ENCODE results near the gene UBTD1.

UBTD1 gene

GRCh38 chr10:97498841-97499560, at the start of gene UBTD1:
UBTD1 (plus strand) TSS chr10:97498924; CDS start chr10:97499204, 280 bp downstream.
- H3K4me3 Mint-ChIP-seq: peak within 1 kb of the TSS; percentile 97
- peaks cover 37% of the 10 kb centered on the region for H3K27me3 Mint-ChIP-seq (ENCODE audit: low read depth)
- peak within 1 kb of the TSS; percentile 97 for H3K27ac Mint-ChIP-seq
- no peaks in the 10 kb centered on the region for H3K9me3 Mint-ChIP-seq
- peaks cover 28% of the 10 kb centered on the region for H3K4me1 Mint-ChIP-seq (ENCODE audit: low read depth)
- DNase-seq (ENCODE audit: low spot score): peak; percentile 22
- H3K36me3 Mint-ChIP-seq (ENCODE audit: low read depth): peaks cover 4% of the 10 kb centered on the region

GRCh38 chr10:97450828-97451227, 47.9 kb upstream of the UBTD1 start:
- Mint-ChIP-seq H3K4me1 (ENCODE audit: low read depth) (peaks cover 20% of the 10 kb centered on the region), H3K36me3 (ENCODE audit: low read depth) (peaks cover 31% of the 10 kb centered on the region), H3K9me3 (no peaks in the 10 kb centered on the region), H3K4me3 (no peak overlapping the region), H3K27ac (no peak overlapping the region), H3K27me3 (ENCODE audit: low read depth) (no peaks in the 10 kb centered on the region)
- DNase-seq (ENCODE audit: low spot score): no peak

GRCh38 chr10:97451605-97452004, 47.1 kb upstream of the UBTD1 start:
- Mint-ChIP-seq H3K4me1 (ENCODE audit: low read depth) (peaks cover 18% of the 10 kb centered on the region), H3K36me3 (ENCODE audit: low read depth) (peaks cover 34% of the 10 kb centered on the region), H3K9me3 (no peaks in the 10 kb centered on the region), H3K27me3 (ENCODE audit: low read depth) (no peaks in the 10 kb centered on the region), H3K4me3 (no peak overlapping the region), H3K27ac (no peak overlapping the region)
- DNase-seq (ENCODE audit: low spot score): no peak

- DNase-seq (ENCODE audit: low spot score): no peak
- H3K27ac Mint-ChIP-seq: no peak overlapping the region
- peaks cover 37% of the 10 kb centered on the region for H3K36me3 Mint-ChIP-seq (ENCODE audit: low read depth)
- H3K27me3 Mint-ChIP-seq (ENCODE audit: low read depth): no peaks in the 10 kb centered on the region
- no peak overlapping the region for H3K4me3 Mint-ChIP-seq
- H3K4me1 Mint-ChIP-seq (ENCODE audit: low read depth): peaks cover 16% of the 10 kb centered on the region
- no peaks in the 10 kb centered on the region for H3K9me3 Mint-ChIP-seq
These were observed 46.4 kb upstream of the UBTD1 start for GRCh38 chr10:97452352-97452751.

GRCh38 chr10:97454330-97455036, 44.2 kb upstream of the UBTD1 start:
- H3K36me3 Mint-ChIP-seq (ENCODE audit: low read depth): peaks cover 49% of the 10 kb centered on the region
- no peak for DNase-seq (ENCODE audit: low spot score)
- H3K27me3 Mint-ChIP-seq (ENCODE audit: low read depth): no peaks in the 10 kb centered on the region
- no peak overlapping the region for H3K4me3 Mint-ChIP-seq
- H3K9me3 Mint-ChIP-seq: no peaks in the 10 kb centered on the region
- peak overlapping the region; percentile 32 for H3K27ac Mint-ChIP-seq
- H3K4me1 Mint-ChIP-seq (ENCODE audit: low read depth): peaks cover 8% of the 10 kb centered on the region

- Mint-ChIP-seq H3K27ac (no peak overlapping the region), H3K4me3 (no peak overlapping the region), H3K27me3 (ENCODE audit: low read depth) (no peaks in the 10 kb centered on the region), H3K36me3 (ENCODE audit: low read depth) (peaks cover 58% of the 10 kb centered on the region), H3K4me1 (ENCODE audit: low read depth) (peaks cover 6% of the 10 kb centered on the region), H3K9me3 (no peaks in the 10 kb centered on the region)
- no peak for DNase-seq (ENCODE audit: low spot score)
These were observed 42.6 kb upstream of the UBTD1 start for GRCh38 chr10:97456034-97456685.

- Mint-ChIP-seq H3K4me3 (no peak overlapping the region), H3K27ac (no peak overlapping the region), H3K36me3 (ENCODE audit: low read depth) (peaks cover 62% of the 10 kb centered on the region), H3K27me3 (ENCODE audit: low read depth) (no peaks in the 10 kb centered on the region), H3K4me1 (ENCODE audit: low read depth) (peaks cover 6% of the 10 kb centered on the region), H3K9me3 (no peaks in the 10 kb centered on the region)
- DNase-seq (ENCODE audit: low spot score): no peak
These were observed 42.0 kb upstream of the UBTD1 start for GRCh38 chr10:97456686-97457065.

GRCh38 chr10:97459111-97459510, 39.6 kb upstream of the UBTD1 start:
- Mint-ChIP-seq H3K27me3 (ENCODE audit: low read depth) (no peaks in the 10 kb centered on the region), H3K27ac (no peak overlapping the region), H3K36me3 (ENCODE audit: low read depth) (peaks cover 64% of the 10 kb centered on the region), H3K4me1 (ENCODE audit: low read depth) (peaks cover 6% of the 10 kb centered on the region), H3K4me3 (no peak overlapping the region), H3K9me3 (no peaks in the 10 kb centered on the region)
- DNase-seq (ENCODE audit: low spot score): no peak

GRCh38 chr10:97459933-97460332, 38.8 kb upstream of the UBTD1 start:
- Mint-ChIP-seq H3K36me3 (ENCODE audit: low read depth) (peaks cover 63% of the 10 kb centered on the region), H3K4me3 (no peak overlapping the region), H3K9me3 (no peaks in the 10 kb centered on the region), H3K27ac (no peak overlapping the region), H3K27me3 (ENCODE audit: low read depth) (no peaks in the 10 kb centered on the region), H3K4me1 (ENCODE audit: low read depth) (no peaks in the 10 kb centered on the region)
- DNase-seq (ENCODE audit: low spot score): no peak

GRCh38 chr10:97462309-97462708, 36.4 kb upstream of the UBTD1 start:
- peaks cover 57% of the 10 kb centered on the region for H3K36me3 Mint-ChIP-seq (ENCODE audit: low read depth)
- no peaks in the 10 kb centered on the region for H3K4me1 Mint-ChIP-seq (ENCODE audit: low read depth)
- H3K27ac Mint-ChIP-seq: no peak overlapping the region
- no peaks in the 10 kb centered on the region for H3K9me3 Mint-ChIP-seq
- no peaks in the 10 kb centered on the region for H3K27me3 Mint-ChIP-seq (ENCODE audit: low read depth)
- no peak for DNase-seq (ENCODE audit: low spot score)
- H3K4me3 Mint-ChIP-seq: no peak overlapping the region

- Mint-ChIP-seq H3K36me3 (ENCODE audit: low read depth) (peaks cover 50% of the 10 kb centered on the region), H3K27me3 (ENCODE audit: low read depth) (no peaks in the 10 kb centered on the region), H3K4me1 (ENCODE audit: low read depth) (no peaks in the 10 kb centered on the region), H3K9me3 (no peaks in the 10 kb centered on the region), H3K27ac (no peak overlapping the region), H3K4me3 (no peak overlapping the region)
- no peak for DNase-seq (ENCODE audit: low spot score)
These were observed 35.2 kb upstream of the UBTD1 start for GRCh38 chr10:97463363-97464132.

- H3K4me3 Mint-ChIP-seq: no peak overlapping the region
- H3K9me3 Mint-ChIP-seq: no peaks in the 10 kb centered on the region
- H3K4me1 Mint-ChIP-seq (ENCODE audit: low read depth): no peaks in the 10 kb centered on the region
- no peaks in the 10 kb centered on the region for H3K27me3 Mint-ChIP-seq (ENCODE audit: low read depth)
- no peak for DNase-seq (ENCODE audit: low spot score)
- H3K36me3 Mint-ChIP-seq (ENCODE audit: low read depth): peaks cover 48% of the 10 kb centered on the region
- no peak overlapping the region for H3K27ac Mint-ChIP-seq
These were observed 34.5 kb upstream of the UBTD1 start for GRCh38 chr10:97464226-97464625.

- H3K9me3 Mint-ChIP-seq: no peaks in the 10 kb centered on the region
These were observed 32.7 kb upstream of the UBTD1 start for GRCh38 chr10:97465982-97466381.

GRCh38 chr10:97466755-97467154, 32.0 kb upstream of the UBTD1 start:
- DNase-seq (ENCODE audit: low spot score): no peak
- Mint-ChIP-seq H3K9me3 (no peaks in the 10 kb centered on the region), H3K4me1 (ENCODE audit: low read depth) (no peaks in the 10 kb centered on the region), H3K36me3 (ENCODE audit: low read depth) (peaks cover 42% of the 10 kb centered on the region), H3K27ac (no peak overlapping the region), H3K27me3 (ENCODE audit: low read depth) (no peaks in the 10 kb centered on the region), H3K4me3 (no peak overlapping the region)

More at GRCh38 chr10:97465982-97466381, 32.7 kb upstream of the UBTD1 start:
- no peak overlapping the region for H3K27ac Mint-ChIP-seq
- H3K36me3 Mint-ChIP-seq (ENCODE audit: low read depth): peaks cover 48% of the 10 kb centered on the region
- H3K27me3 Mint-ChIP-seq (ENCODE audit: low read depth): no peaks in the 10 kb centered on the region
- H3K4me1 Mint-ChIP-seq (ENCODE audit: low read depth): no peaks in the 10 kb centered on the region
- DNase-seq (ENCODE audit: low spot score): no peak
- H3K4me3 Mint-ChIP-seq: no peak overlapping the region
